ENCODE measurements around the gene BLACAT1.

DNA sequence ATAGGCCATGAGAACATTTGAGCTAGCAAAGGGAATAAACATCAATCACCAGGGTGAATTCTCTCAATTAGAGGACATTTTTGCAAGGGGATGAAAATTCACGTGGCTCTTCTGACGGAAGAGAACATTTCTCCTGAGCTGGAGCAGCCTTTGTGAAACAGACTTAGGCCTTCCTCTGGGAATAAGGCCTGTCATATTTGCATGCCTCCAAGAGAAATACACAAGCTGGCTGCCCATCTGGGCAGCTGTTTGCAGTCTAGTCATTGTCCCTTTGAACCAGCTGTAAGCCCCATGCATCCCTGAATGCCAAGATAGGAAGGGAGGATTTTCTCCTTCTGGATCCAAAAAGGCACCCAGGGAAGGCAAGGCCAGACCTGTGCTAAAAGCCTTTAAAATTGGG is 39.5 kb downstream of the BLACAT1 start:
- no peak for TF ChIP-seq CTCF (IDR thresholded peaks at IDR 0.05)
- no peak for TF ChIP-seq POLR2A (IDR thresholded peaks at IDR 0.05)

Measured in body of pancreas (tissue), 4 donors.